ENCODE measurements around the gene MRPL51.

MRPL51 gene

DNA sequence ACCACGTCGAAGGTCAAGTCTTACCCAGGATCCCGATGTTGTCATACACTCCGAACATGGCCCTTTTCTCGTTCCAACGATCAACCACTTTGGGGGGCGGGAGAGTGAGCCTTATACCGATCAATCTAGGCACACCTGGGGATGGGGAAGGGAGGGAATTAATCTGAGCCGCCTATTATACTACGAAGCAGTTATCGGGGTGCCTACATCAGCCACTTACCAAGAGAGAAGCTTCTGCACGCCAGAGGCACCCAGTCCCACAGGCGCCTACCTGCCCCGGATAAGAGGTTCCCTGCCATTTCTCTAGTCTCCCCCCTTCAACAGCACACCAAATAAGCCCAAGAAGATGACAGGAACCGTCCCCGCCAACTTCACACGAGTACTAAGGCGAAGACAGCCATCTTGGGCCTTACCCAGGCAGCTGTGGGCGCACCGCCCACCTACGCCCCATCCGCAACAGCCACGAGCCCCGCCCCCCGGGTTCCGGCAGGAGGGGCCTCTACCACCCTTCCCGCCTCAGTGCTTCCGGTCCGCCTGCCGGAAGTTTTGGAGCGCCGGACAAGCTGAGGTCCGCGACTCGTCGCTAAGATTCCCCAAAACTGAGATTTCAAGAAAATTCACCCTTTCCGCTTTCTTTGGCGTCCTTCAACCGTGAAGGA is at the start of gene MRPL51:
TSS of gene MRPL51 (minus strand) at position 425 of the 659 bp plus-strand sequence. CDS start at position 299, 126 bp downstream.
- peak; percentile 34 to 97 (median 91) for DNase-seq

- DNase-seq, result no peak
These were observed 49.3 kb upstream of the MRPL51 start for GRCh38 chr12:6542209-6543009.

DNA sequence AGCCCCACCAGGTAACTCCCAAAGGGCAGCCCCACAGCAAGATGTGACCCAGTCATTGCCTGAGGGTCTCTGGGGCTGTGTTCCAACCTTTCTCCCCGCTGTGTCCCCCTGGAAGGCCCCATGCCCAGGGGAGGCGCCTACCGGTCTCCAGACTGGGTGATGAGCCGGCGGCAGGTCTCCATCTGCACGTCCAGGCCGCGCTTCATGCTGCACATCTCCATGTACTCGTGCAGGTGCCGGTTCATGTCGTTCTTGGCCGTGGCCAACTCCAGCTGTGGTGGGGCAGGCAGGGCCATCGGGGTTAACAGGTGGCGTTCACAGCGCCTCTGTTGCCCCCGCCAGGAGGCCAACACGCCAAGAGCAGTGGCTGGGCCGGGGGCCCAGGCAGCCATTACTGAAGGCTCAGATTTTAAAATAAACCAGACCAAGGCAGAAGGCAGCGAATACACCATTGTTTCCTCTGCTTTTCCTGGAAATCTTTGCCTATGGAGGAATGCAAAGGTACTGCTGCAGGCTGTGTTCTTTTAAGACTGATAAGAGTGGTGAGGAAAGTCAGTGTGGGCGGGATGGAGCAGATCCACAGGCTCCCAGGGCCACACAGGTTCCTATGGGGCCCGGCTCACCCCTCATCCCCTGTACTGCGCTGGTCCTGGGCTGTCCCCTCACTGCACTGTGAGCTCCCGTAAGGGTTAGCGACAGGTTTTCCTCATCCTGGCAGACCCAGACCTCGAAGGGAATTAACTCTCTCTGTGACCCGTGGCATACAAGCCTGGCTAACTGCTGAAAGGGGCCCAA is 48.5 kb upstream of the MRPL51 start:
- no peak for DNase-seq

DNA sequence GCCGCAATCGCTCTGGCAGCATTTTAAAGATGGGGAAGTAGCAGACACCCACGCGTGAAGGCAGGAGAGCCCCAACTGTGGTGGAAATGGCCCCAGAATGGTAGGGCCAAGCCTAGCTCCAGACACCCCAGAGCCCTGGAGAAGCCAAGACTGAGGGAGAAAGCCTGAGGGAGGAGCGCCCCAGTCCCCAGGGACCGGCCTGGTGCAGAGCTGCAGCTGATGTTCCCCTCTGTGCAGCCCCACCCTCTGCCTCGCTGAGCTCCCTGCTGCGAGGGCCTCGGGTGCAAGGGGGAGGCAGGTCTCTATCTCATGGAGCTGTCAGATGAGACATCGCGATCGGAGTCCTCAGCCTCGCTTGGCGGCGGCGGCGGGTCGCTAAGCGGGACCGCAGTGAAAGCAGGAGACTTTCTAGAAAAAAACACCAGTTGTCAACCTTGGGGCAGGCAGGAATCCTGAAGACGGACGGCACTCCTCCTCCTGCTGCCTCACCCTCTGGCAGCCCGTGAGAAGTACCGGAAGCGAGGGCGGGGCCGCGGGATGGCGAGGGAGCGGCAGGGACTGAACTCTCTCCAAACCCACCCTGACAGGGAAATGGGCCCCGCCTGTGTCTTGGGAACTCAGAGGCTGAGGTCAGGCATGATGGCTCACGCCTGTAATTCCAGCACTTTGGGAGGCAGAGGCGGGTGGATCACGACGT is 47.3 kb upstream of the MRPL51 start:
- no peak for DNase-seq

GRCh38 chr12:6539707-6540134 is 46.7 kb upstream of the MRPL51 start:
- no peak for DNase-seq

DNA sequence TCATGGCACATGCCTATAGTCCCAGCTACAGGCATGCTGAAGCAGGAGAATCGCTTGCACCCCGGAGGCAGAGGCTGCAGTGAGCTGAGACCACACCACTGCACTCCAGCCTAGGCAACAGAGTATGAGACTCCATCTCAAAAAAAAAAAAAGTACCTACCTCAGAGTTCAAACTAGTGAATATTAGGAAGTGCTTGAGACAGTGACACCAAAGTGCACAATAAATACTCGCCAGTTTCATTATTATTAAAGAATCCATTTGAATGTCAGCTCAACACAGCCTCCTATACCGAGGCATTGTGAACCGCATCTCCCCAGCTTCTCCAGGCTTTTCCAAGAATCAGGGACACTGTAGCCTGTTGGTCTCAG is 46.2 kb upstream of the MRPL51 start:
- no peak for DNase-seq

DNA sequence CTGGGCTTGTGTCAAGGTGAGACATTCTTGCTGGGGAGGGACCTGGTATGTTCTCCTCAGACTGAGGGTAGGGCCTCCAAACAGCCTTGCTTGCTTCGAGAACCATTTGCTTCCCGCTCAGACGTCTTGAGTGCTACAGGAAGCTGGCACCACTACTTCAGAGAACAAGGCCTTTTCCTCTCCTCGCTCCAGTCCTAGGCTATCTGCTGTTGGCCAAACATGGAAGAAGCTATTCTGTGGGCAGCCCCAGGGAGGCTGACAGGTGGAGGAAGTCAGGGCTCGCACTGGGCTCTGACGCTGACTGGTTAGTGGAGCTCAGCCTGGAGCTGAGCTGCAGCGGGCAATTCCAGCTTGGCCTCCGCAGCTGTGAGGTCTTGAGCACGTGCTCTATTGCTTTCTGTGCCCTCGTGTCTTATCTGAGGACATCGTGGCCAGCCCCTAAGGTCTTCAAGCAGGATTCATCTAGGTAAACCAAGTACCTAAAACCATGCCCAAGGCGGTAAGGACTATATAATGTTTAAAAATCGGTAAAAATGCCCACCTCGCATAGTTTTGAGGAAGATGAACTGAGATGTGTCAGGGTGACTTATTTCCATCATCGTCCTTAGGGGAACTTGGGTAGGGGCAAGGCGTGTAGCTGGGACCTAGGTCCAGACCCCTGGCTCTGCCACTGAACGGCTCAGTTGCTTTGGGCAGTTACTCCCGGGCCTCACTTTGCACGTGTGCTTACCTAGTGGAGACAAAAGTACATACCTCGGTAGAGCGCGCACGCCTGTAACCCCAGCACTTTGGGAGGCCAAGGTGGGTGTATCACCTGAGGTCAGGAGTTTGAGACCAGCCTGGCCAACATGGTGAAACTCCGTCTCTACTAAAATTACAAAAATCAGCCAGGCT is 45.6 kb upstream of the MRPL51 start:
- peak in 1 of 51 donors; percentile 47 for DNase-seq

GRCh38 chr12:6537580-6538419 is 44.7 kb upstream of the MRPL51 start:
- peak in 42 of 51 donors; percentile 20 to 86 (median 58) for DNase-seq

DNA sequence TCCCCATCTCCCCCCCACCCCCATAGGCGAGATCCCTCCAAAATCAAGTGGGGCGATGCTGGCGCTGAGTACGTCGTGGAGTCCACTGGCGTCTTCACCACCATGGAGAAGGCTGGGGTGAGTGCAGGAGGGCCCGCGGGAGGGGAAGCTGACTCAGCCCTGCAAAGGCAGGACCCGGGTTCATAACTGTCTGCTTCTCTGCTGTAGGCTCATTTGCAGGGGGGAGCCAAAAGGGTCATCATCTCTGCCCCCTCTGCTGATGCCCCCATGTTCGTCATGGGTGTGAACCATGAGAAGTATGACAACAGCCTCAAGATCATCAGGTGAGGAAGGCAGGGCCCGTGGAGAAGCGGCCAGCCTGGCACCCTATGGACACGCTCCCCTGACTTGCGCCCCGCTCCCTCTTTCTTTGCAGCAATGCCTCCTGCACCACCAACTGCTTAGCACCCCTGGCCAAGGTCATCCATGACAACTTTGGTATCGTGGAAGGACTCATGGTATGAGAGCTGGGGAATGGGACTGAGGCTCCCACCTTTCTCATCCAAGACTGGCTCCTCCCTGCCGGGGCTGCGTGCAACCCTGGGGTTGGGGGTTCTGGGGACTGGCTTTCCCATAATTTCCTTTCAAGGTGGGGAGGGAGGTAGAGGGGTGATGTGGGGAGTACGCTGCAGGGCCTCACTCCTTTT is 44.0 kb upstream of the MRPL51 start:
- DNase-seq, result no peak

- no peak for DNase-seq
These were observed 43.1 kb upstream of the MRPL51 start for GRCh38 chr12:6535960-6536847.

GRCh38 chr12:6535697-6535946 is 42.6 kb upstream of the MRPL51 start:
- no peak for DNase-seq

GRCh38 chr12:6534945-6535696 is 42.1 kb upstream of the MRPL51 start:
- DNase-seq, result peak in 32 of 51 donors; percentile 33 to 78 (median 53)

DNA sequence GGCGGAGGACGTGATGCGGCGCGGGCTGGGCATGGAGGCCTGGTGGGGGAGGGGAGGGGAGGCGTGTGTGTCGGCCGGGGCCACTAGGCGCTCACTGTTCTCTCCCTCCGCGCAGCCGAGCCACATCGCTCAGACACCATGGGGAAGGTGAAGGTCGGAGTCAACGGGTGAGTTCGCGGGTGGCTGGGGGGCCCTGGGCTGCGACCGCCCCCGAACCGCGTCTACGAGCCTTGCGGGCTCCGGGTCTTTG is 41.6 kb upstream of the MRPL51 start:
- DNase-seq, result peak in 3 of 51 donors; percentile 70 to 77 (median 71)

DNA sequence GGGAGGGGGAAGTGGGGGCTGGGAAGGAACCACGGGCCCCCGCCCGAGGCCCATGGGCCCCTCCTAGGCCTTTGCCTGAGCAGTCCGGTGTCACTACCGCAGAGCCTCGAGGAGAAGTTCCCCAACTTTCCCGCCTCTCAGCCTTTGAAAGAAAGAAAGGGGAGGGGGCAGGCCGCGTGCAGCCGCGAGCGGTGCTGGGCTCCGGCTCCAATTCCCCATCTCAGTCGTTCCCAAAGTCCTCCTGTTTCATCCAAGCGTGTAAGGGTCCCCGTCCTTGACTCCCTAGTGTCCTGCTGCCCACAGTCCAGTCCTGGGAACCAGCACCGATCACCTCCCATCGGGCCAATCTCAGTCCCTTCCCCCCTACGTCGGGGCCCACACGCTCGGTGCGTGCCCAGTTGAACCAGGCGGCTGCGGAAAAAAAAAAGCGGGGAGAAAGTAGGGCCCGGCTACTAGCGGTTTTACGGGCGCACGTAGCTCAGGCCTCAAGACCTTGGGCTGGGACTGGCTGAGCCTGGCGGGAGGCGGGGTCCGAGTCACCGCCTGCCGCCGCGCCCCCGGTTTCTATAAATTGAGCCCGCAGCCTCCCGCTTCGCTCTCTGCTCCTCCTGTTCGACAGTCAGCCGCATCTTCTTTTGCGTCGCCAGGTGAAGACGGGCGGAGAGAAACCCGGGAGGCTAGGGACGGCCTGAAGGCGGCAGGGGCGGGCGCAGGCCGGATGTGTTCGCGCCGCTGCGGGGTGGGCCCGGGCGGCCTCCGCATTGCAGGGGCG is 41.0 kb upstream of the MRPL51 start, which contains the start of gene GAPDH:
TSS of gene GAPDH (plus strand) at position 595 of the 772 bp plus-strand sequence. CDS start 316 bp downstream, outside the sequence.
- DNase-seq, result peak; percentile 78 to 98 (median 95)

DNA sequence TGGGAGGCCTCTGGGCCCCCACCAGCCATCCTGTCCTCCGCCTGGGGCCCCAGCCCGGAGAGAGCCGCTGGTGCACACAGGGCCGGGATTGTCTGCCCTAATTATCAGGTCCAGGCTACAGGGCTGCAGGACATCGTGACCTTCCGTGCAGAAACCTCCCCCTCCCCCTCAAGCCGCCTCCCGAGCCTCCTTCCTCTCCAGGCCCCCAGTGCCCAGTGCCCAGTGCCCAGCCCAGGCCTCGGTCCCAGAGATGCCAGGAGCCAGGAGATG is 40.5 kb upstream of the MRPL51 start:
- peak in 4 of 51 donors; percentile 86 to 93 (median 92) for DNase-seq

- DNase-seq, result peak in 43 of 51 donors; percentile 42 to 93 (median 84)
These were observed 40.0 kb upstream of the MRPL51 start for GRCh38 chr12:6532927-6533652.

Measured in hypothalamus (tissue), 51 donors.